ENCODE results near the gene ICOS. TPM values are rescaled to one million over a fixed set of nuclear protein-coding genes. Genes with fewer than 3 reads are reported as not detected.

Gene ICOS
- total and polyA plus RNA-seq, 2 of the 4 experiments (the other 2 are of a cell fraction) = not detected

GRCh38 chr2:203989521-203989920 lies 53.0 kb downstream of the ICOS start:
- no peaks in the 10 kb centered on the region for H3K9me1 ChIP-seq (ENCODE audit: insufficient read depth, low read length)
- dilution Hi-C loops (cut with HindIII; ENCODE audit: low sequenced_read_pairs, unreplicated experiment) (no loop called here), in situ Hi-C loops (cut with MboI; ENCODE audit: low sequenced_read_pairs) (no loop called here), intact Hi-C loops (cut with micrococcal nuclease) (no loop called here)
- no peak overlapping the region for H4K8ac ChIP-seq (ENCODE audit: low read depth in 2 of 2, low read length in 2 of 2)
- H3K9me3 ChIP-seq (ENCODE audit: control insufficient read depth, insufficient read depth, low read length) = no peaks in the 10 kb centered on the region
- H2AK9ac ChIP-seq (replicated peaks; ENCODE audit: low read depth, low read length, poor library complexity) = no peak overlapping the region
- H3K18ac ChIP-seq (ENCODE audit: low read depth, low read length) = no peak overlapping the region
- no peak overlapping the region for H3K56ac ChIP-seq (ENCODE audit: extremely low read depth, insufficient read depth, low read length)
- H4K5ac ChIP-seq (ENCODE audit: low read depth, low read length) = no peak overlapping the region
- H3K14ac ChIP-seq (replicated peaks; ENCODE audit: low read depth, low read length) = no peak overlapping the region
- no peak for TF ChIP-seq MAZ (IDR thresholded peaks at IDR 0.05; ENCODE audit: borderline replicate concordance, low read depth, low read length)
- TF ChIP-seq CEBPB (IDR thresholded peaks at IDR 0.05; ENCODE audit: low read depth, low read length) = no peak
- no peak for TF ChIP-seq RFX5 (IDR thresholded peaks at IDR 0.05; ENCODE audit: low read depth, low read length)
- TF ChIP-seq MAFK (IDR thresholded peaks at IDR 0.05; ENCODE audit: low read depth, low read length) = no peak
- no peak for TF ChIP-seq FOS (IDR thresholded peaks at IDR 0.05; ENCODE audit: low read depth, low read length)
- TF ChIP-seq RAD21 (IDR thresholded peaks at IDR 0.05; ENCODE audit: low read length) = no peak
- TF ChIP-seq CHD1 (IDR thresholded peaks at IDR 0.05; ENCODE audit: low read depth, low read length) = no peak
- no peak for TF ChIP-seq BHLHE40 (IDR thresholded peaks at IDR 0.05; ENCODE audit: low read depth, low read length)
- TF ChIP-seq NFE2L2 (IDR thresholded peaks at IDR 0.05; ENCODE audit: low read depth, low read length) = no peak
- TF ChIP-seq POLR2A (IDR thresholded peaks at IDR 0.05; ENCODE audit: low read depth, low read length) = no peak
- no peak for TF ChIP-seq RCOR1 (IDR thresholded peaks at IDR 0.05; ENCODE audit: insufficient replicate concordance, low read length)
- TF ChIP-seq ELK1 (IDR thresholded peaks at IDR 0.05; ENCODE audit: borderline replicate concordance, low read depth, low read length) = no peak
- no peak for TF ChIP-seq CTCF (conservative IDR thresholded peaks at IDR 0.05; ENCODE audit: low read depth, low read length)
- TF ChIP-seq MXI1 (IDR thresholded peaks at IDR 0.05; ENCODE audit: borderline replicate concordance, low read depth, low read length) = no peak
- no peak for TF ChIP-seq USF2 (IDR thresholded peaks at IDR 0.05; ENCODE audit: low read depth, low read length)
- TF ChIP-seq SMC3 (IDR thresholded peaks at IDR 0.05; ENCODE audit: low read depth, low read length) = no peak
- no peak for ATAC-seq (ENCODE audit: low read depth)
- no peaks in the 10 kb centered on the region for H3K4me1 ChIP-seq (ENCODE audit: control insufficient read depth, insufficient read depth, low read length)
- H2AFZ ChIP-seq (replicated peaks; ENCODE audit: low read length, poor library complexity) = no peak overlapping the region
- no CpG with 5 or more reads among the region's 2 CpGs for WGBS, 2 experiments (ENCODE audit: extremely low coverage in 2 of 2, insufficient read length in 1 of 2)
- no peaks in the 10 kb centered on the region for H3K79me1 ChIP-seq (ENCODE audit: low read depth in 1 of 2, low read length in 2 of 2)
- no peak overlapping the region for H2BK15ac ChIP-seq (ENCODE audit: low read depth, low read length)
- no peak overlapping the region for H3K23ac ChIP-seq (ENCODE audit: low read depth, low read length)
- no peak for DNase-seq
- no peak overlapping the region for H3K4me3 ChIP-seq (ENCODE audit: insufficient read depth, low read depth, low read length)
- no TSS peak for BruUV-seq (replicated peaks)
- no peak overlapping the region for H3K9ac ChIP-seq (ENCODE audit: low read depth, low read length)
- H4K91ac ChIP-seq (ENCODE audit: insufficient read depth, low read depth, low read length) = no peak overlapping the region
- H3K27ac ChIP-seq (ENCODE audit: insufficient read depth, low read length) = no peak overlapping the region
- peaks cover 1% of the 10 kb centered on the region; the same call in 1 of the 2 replicates for H3K27me3 ChIP-seq (ENCODE audit: control insufficient read depth, insufficient read depth, low read length)
- ChIA-PET CTCF (no interaction called here), POLR2A (ENCODE audit: unreplicated experiment) (no interaction called here)
- no peak overlapping the region for H2BK120ac ChIP-seq (ENCODE audit: low read depth, low read length)
- no peaks in the 10 kb centered on the region for H3K36me3 ChIP-seq (ENCODE audit: control insufficient read depth, insufficient read depth, low read length)
- H2AK5ac ChIP-seq (ENCODE audit: low read depth, low read length) = no peak overlapping the region
- H3K4me2 ChIP-seq (ENCODE audit: low read depth, low read length) = no peak overlapping the region
- no peak overlapping the region for H2BK20ac ChIP-seq (ENCODE audit: low read depth, low read length)
- H4K20me1 ChIP-seq (ENCODE audit: insufficient read depth, low read length) = no peaks in the 10 kb centered on the region
- H3K4ac ChIP-seq (ENCODE audit: low read depth, low read length) = no peak overlapping the region
- no peak overlapping the region for H2BK5ac ChIP-seq (ENCODE audit: low read depth, low read length, poor library complexity, severe bottlenecking)

Data from IMR-90 (cell line).